ENCODE measurements around the gene ATG13.
"Not testable (repeated sequence)": the region's sequence is repeated elsewhere in the genome, so short reads cannot be mapped to it uniquely, and the experiment has no call there.

Gene ATG13

DNA sequence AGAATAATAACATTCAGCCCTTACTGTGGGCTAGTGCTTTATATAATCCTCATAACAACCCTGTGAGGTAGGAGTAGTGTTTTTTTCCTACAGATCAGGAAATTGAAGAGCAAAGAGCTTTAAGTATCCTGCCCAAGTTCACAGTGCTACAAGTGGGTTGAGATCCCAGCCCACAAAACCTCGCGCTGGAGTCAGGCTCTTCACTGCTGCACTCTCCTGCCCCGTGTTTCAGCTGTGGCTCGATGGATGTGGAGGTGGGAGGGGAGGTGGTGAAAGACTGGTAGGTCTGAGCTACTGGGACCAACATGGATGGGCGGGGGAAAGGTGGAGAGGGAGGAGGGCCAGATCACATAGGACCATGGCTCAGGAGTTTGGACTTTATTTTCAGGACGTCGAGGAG lies 89.5 kb downstream of the ATG13 start:
- ATAC-seq (peak; percentile 16), DNase-seq (no peak)
- no peaks in the 10 kb centered on the region for H3K9me3 Mint-ChIP-seq
- peaks cover 20% of the 10 kb centered on the region for H3K4me1 Mint-ChIP-seq
- H3K27me3 Mint-ChIP-seq: no peaks in the 10 kb centered on the region
- H3K4me3 Mint-ChIP-seq: no peak overlapping the region
- H3K27ac Mint-ChIP-seq: peak overlapping the region in 1 of 2 donors; percentile 18

DNA sequence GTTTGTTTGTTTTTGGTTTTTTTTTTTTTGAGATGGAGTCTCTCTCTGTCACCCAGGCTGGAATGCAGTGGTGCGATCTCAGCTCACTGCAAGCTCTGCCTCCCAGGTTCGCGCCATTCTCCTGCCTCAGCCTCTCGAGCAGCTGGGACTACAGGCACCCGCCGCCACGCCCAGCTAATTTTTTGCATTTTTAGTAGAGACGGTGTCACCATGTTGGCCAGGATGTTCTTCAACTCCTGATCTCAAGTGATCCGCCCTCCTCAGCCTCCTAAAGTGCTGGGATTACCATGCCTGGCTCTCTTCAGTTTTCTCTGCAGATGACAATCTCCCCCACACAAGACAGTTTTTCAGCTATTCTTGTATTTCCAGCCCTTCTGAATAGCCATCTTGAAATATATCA lies 92.0 kb downstream of the ATG13 start:
- not testable (repeated sequence) for ATAC-seq, H3K9me3 Mint-ChIP-seq, H3K27ac Mint-ChIP-seq, DNase-seq, H3K4me3 Mint-ChIP-seq, H3K4me1 Mint-ChIP-seq, H3K27me3 Mint-ChIP-seq

DNA sequence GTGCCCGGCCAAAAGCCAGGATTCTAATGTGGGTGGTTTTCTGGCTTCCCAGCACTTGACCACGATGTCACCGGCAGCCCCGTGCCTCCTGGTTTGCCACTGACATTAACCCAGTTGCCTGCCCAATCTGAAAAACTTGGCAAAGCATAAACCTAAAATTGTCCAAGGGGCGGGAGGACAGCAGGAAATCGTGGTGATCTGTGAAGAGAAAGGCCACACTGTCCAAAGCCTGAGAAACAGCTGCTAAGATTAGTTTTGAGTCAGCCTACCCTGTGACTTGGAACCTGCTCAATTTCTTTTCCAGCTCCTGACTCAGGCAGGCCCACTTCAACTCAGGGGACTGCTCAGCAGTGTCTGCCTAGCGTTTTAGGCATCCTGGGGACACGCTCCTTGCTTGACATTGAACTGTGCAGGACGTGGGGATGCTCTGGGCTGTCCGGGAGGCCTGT lies 93.5 kb downstream of the ATG13 start:
- Mint-ChIP-seq H3K9me3 (no peaks in the 10 kb centered on the region), H3K4me3 (no peak overlapping the region), H3K27me3 (no peaks in the 10 kb centered on the region), H3K27ac (peak overlapping the region in 1 of 2 donors; percentile 27), H3K4me1 (peaks cover 6% of the 10 kb centered on the region)
- ATAC-seq (no peak), DNase-seq (no peak)

DNA sequence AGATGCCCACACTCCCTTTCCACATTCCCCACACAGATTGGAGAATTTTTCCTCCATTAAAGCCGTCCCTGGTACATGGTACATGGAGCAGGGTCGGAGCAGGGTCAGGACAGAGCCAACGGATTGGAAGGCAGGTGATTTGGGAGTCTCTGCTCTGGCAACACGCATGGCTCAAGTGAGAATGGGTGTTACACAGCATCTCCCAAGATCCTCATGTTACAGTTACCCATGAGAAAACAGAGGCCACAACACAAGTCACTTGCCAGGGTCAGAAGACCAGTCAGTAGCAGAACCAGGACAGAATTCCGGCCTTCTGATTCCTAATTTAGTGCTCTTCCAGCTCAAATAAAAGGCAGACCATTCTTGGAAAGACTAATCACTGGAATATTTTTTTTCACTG lies 94.0 kb downstream of the ATG13 start:
- DNase-seq (no peak), ATAC-seq (no peak)
- H3K4me1 Mint-ChIP-seq: peaks cover 6% of the 10 kb centered on the region
- H3K27ac Mint-ChIP-seq: no peak overlapping the region
- no peaks in the 10 kb centered on the region for H3K9me3 Mint-ChIP-seq
- no peak overlapping the region for H3K4me3 Mint-ChIP-seq
- H3K27me3 Mint-ChIP-seq: no peaks in the 10 kb centered on the region

GRCh38 chr11:46712874-46713576 lies 95.7 kb downstream of the ATG13 start:
- no peaks in the 10 kb centered on the region for H3K9me3 Mint-ChIP-seq
- ATAC-seq (no peak), DNase-seq (no peak)
- H3K27me3 Mint-ChIP-seq: no peaks in the 10 kb centered on the region
- no peak overlapping the region for H3K27ac Mint-ChIP-seq
- H3K4me1 Mint-ChIP-seq: no peaks in the 10 kb centered on the region
- no peak overlapping the region for H3K4me3 Mint-ChIP-seq

DNA sequence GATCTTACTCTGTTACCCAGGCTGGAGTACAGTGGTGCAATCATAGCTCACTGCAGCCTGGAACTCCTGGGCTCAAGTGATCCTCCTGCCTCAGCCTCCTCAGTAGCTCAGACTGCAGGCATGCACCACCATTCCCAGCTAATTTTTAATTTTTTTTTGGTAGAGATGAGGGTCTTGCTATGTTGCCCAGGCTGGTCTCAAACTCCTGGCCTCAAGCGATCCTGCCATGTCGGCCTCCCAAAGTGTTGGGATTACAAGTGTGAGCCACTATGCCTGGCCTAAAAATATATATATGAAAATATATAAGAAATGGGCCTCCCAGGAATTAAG lies 100.4 kb downstream of the ATG13 start:
- H3K27me3 Mint-ChIP-seq, H3K27ac Mint-ChIP-seq, H3K9me3 Mint-ChIP-seq, ATAC-seq, DNase-seq, H3K4me3 Mint-ChIP-seq: not testable (repeated sequence)
- H3K4me1 Mint-ChIP-seq: peaks cover 10% of the 10 kb centered on the region

GRCh38 chr11:46718155-46719019 lies 101.0 kb downstream of the ATG13 start:
- DNase-seq (no peak), ATAC-seq (no peak)
- Mint-ChIP-seq H3K4me1 (peaks cover 10% of the 10 kb centered on the region), H3K4me3 (no peak overlapping the region), H3K9me3 (no peaks in the 10 kb centered on the region), H3K27ac (peak overlapping the region in 1 of 2 donors; percentile 57), H3K27me3 (no peaks in the 10 kb centered on the region)

DNA sequence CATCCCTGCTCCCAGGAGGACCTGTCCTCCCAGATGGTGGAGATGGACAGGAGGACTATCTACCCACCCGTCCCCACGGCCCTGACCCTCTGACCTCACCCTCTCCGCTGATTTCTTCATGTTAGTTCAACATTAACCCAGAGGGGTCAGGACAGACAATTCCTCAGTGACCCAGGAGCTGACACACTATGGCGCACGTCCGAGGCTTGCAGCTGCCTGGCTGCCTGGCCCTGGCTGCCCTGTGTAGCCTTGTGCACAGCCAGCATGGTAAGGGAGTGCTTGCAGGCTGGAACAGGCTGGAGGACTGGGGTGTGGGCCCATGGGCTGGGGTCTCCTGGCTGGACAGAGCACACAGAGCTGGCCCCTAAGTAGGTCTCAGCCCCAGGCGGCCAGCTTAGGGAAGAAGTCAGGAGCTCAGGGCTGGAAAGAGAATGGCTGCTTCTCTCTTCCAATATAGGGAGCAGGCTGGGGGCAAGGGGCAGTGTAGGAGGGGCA lies 101.7 kb downstream of the ATG13 start, which contains the start of gene F2:
Gene F2 (plus strand): TSS at position 166 of the 495 bp plus-strand sequence. CDS start 23 bp downstream, at position 189.
- no peak for DNase-seq
- Mint-ChIP-seq H3K4me1 (peaks cover 10% of the 10 kb centered on the region), H3K27me3 (no peaks in the 10 kb centered on the region), H3K4me3 (no peak within 1 kb of the TSS), H3K9me3 (no peaks in the 10 kb centered on the region), H3K27ac (peak within 1 kb of the TSS; percentile 48 to 57)
- ATAC-seq: no peak

DNA sequence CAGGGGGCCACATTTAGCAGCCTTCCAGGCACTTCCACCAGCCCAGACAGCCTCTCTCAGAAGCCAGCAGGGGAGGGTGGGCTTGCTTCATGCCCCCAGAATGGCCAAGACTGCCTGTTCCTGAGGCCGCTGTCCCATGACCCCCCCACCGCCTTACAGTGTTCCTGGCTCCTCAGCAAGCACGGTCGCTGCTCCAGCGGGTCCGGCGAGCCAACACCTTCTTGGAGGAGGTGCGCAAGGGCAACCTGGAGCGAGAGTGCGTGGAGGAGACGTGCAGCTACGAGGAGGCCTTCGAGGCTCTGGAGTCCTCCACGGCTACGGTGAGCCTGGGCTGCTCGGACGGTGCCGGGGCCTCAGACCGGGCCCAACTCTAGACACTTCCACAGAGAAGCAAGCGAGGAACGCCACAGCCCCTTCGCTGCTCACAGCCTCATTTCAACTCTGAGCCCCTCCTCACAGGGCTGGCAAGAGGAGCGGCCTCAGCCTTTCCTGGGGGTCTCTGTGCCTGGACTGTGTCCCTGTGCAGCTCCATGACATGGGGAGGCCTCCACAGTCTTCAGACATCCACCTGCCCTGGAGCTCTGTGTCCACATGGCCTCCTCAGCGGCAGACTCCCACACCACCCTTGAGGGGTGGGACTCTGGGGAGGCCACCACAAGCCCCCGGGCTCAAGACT lies 102.3 kb downstream of the ATG13 start:
- Mint-ChIP-seq H3K4me1 (peaks cover 10% of the 10 kb centered on the region), H3K4me3 (no peak overlapping the region), H3K27ac (peak overlapping the region in 1 of 2 donors; percentile 48), H3K9me3 (no peaks in the 10 kb centered on the region), H3K27me3 (no peaks in the 10 kb centered on the region)
- no peak for DNase-seq
- ATAC-seq: peak; percentile 40

DNA sequence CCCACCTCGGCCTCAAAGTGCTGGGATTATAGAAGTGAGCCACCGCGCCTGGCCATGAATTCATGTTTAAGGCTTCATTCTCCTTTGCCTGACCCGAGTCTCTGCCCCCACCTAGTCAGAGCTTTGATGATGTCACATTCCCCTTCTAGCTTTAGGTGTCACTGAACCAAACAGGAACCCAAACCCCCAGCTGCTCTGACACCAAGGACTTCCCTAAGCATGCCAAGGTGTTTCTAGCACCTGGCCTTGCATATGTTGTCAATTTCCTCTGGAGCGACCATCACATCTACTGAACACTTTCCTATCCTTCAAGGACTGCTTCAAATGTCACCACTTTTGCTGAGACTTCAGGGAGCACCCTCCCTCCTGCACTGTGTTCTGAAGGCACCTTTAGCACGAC lies 103.9 kb downstream of the ATG13 start:
- H3K27me3 Mint-ChIP-seq: no peaks in the 10 kb centered on the region

DNA sequence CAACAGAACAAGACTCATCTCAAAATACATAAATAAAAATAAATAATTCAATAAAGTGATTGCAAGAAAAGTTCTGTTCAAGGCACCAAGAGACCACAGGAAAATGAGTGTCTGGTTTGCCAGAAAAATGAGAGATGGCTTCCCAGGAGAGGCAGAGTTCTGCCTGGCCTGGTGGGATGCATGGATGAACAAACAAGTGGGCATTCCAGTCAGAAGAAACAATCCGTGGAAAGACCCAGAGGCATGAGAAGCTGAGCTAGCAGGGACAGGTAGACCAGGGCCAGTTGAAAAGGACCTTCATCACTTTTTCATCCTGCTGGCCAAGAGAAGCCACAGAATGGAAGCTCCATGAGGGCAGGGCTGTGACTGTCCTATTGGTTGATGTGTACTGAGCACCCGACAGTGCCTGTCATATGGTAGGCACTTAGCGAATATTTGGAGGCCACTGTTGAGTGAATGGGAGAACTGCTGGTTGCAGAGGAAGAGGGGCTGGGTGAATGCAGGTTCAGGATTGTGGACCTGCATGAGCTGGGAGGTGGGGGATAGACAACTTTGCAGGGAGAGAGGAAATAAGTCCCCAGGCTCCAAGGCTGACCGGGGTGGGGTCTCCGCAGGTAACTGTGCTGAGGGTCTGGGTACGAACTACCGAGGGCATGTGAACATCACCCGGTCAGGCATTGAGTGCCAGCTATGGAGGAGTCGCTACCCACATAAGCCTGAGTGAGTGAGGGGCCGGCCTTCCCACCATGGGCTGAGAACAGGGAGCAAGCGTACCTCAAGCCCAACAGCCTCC lies 105.4 kb downstream of the ATG13 start:
- H3K9me3 Mint-ChIP-seq: no peaks in the 10 kb centered on the region
- H3K4me1 Mint-ChIP-seq: peaks cover 10% of the 10 kb centered on the region
- ATAC-seq: no peak
- H3K27ac Mint-ChIP-seq: peak overlapping the region in 1 of 2 donors; percentile 9
- H3K27me3 Mint-ChIP-seq: no peaks in the 10 kb centered on the region
- DNase-seq: no peak
- no peak overlapping the region for H3K4me3 Mint-ChIP-seq

More for the DNA sequence above, 103.9 kb downstream of the ATG13 start:
- Mint-ChIP-seq H3K4me3 (no peak overlapping the region), H3K27ac (no peak overlapping the region), H3K4me1 (peaks cover 10% of the 10 kb centered on the region), H3K9me3 (no peaks in the 10 kb centered on the region)
- ATAC-seq (no peak), DNase-seq (no peak)

DNA sequence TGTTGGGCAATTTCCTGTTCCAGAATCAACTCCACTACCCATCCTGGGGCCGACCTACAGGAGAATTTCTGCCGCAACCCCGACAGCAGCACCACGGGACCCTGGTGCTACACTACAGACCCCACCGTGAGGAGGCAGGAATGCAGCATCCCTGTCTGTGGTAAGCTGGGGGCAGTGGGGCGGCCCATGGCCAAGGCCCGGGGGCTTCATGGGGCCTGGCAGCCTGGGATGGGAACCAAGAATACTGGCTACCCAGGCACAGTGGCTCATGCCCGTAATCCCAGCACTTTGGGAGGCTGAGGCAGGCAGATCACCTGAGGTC lies 106.0 kb downstream of the ATG13 start:
- Mint-ChIP-seq H3K4me3 (no peak overlapping the region), H3K4me1 (peaks cover 8% of the 10 kb centered on the region), H3K27ac (no peak overlapping the region), H3K9me3 (no peaks in the 10 kb centered on the region), H3K27me3 (no peaks in the 10 kb centered on the region)
- DNase-seq (no peak), ATAC-seq (no peak)

- peaks cover under 1% of the 10 kb centered on the region for H3K4me1 Mint-ChIP-seq
- no peak overlapping the region for H3K4me3 Mint-ChIP-seq
- no peaks in the 10 kb centered on the region for H3K9me3 Mint-ChIP-seq
- no peak for ATAC-seq
- DNase-seq: no peak
- no peaks in the 10 kb centered on the region for H3K27me3 Mint-ChIP-seq
- H3K27ac Mint-ChIP-seq: no peak overlapping the region
Measured at GRCh38 chr11:46724088-46724487, 106.7 kb downstream of the ATG13 start.

All from stimulated activated naive CD8-positive, alpha-beta T cell treated with anti-CD3 and anti-CD28 coated beads, Interleukin-15, amount 100 ng/mL, for 72 hours (primary cell).